T follicular helper cell (primary cell): ENCODE data around the gene FER1L5.

Experiments
- DNase-seq: peaks from one replicate; pipeline ENCODE4 v3.0.0-alpha.2; 2020; ENCODE audit warnings: low read depth

The FER1L5 gene

DNA sequence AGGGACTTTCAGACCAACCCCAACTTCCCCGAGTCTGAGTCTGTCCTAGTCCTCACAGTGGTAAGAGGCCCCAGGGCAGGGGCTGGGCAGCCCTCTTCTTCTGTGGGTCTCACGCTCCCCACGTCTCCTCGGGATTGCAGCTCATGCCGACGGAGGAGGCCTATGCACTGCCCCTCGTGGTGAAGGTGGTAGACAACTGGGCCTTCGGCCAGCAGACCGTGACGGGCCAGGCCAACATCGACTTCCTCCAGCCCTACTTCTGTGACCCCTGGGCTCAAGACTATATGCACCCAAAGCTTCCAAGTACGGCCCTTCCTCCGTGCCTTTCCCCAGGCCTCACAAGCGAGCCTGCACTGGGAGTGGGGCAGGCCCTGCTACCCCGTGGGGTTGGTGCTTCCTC, 53.0 kb downstream of the FER1L5 start:
- no peak for DNase-seq

DNA sequence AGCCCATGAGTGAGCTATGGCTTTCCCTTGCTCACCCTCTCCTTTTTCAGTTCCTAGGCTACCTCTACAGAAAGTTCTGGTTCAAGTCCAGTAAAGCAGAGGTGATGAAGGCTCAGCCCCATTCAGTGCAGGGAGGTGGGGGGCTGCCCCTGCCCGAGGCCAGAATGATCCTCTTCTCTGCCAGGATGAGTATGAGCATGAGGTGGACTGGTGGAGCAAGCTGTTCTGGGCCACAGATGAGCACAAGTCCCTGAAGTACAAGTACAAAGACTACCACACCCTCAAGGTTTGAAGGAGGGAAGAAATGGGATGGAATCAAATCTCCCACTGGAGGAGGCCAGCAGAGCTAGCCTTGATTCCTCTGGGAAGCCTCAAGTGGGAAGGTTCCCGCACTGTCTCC, 54.9 kb downstream of the FER1L5 start:
- DNase-seq: no peak

DNA sequence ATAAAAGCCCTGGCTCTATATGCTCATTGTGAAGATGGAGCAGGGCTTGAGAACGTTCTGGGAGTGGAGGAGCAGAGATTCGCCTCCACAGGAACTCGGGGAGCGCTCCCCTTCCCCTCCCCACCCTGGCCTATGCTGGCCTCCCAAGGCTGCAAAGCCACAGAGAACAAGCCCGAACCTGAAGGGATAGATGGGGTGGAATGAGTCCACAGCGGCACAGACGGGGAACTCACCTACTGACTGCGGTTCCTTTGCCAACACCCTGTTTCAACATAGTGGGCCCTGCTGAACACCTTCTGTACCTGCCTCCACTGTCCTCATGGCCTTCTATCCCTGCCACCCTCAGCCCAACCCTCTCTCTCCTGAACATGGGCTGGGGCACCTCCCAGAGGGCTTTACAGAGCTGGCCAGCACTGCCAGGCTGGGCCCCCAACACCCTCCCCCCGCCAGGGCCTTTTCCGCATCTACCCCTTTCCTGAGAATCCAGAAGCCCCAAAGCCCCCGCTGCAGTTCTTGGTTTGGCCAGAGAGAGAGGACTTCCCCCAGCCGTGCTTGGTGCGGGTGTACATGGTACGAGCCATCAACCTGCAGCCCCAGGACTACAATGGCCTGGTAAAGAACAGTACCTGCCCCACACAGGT, 55.8 kb downstream of the FER1L5 start:
- DNase-seq: no peak

DNA sequence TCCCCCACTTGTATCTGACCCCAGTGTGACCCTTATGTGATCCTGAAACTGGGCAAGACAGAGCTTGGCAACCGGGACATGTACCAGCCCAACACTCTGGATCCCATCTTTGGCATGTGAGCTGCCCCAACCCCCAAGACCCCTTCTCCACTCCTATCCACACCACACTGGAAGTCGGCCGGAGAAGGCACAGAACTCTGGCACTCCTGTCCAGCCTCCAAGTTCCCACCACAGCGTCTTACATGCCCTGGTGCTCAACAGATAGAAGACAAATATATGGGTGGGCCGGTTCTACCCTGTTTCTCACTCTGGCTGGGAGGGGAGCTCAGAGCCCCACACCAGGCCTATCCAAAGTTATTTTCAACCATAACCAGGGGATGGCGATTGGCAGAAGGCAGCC, 56.5 kb downstream of the FER1L5 start:
- no peak for DNase-seq

DNA sequence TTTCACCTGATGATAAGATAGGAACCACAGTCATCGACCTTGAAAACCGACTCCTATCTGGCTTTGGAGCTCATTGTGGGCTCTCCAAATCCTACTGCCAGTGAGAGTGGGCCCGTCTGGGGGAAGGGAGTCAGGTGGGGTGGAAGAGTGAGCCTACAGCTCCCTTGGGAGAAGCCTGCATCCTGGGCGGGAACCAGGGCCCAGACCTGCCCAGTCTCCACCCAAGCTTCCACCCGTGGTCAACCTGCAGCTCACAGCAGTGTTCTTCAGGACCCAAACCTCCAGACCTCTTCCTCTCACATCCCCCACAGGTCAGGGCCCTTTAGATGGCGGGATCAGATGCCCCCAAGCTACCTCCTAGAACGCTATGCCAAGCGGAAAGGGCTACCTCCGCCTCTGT, 57.1 kb downstream of the FER1L5 start:
- DNase-seq: no peak

DNA sequence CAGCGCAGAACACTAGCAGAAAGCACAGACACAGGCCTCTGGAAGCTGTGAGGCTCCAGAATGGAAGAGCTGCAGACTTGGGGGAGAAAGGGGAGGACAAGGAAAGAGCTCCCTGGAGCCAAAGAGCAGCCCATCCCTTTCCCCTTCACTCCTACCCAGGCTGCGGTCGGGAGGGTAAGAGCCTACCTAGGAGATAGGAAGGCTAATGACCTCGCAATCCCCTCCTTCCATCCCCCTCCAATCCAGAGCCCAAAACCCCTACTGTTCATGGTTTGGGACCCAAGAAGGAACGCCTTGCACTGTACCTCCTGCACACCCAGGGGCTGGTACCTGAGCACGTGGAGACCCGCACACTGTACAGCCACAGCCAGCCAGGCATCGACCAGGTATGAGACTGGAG, 57.5 kb downstream of the FER1L5 start:
- no peak for DNase-seq

DNA sequence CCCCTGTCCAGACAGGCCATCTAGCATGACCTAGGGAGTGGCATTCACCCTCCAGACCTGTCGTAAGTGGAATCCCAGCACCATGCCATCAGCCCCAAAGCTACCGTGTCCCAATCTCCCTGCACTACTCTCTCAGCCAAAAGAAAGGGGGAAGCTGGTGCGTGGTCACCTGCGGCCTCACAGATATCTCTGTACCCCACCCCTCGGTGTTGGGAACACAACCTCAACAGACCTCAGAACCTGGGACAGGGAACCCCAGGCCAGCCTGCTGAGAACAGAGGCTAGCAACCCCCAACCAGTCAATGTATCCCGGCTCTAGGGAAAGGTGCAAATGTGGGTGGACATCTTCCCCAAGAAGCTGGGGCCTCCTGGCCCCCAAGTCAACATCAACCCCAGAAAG, 59.1 kb downstream of the FER1L5 start:
- no peak for DNase-seq

DNA sequence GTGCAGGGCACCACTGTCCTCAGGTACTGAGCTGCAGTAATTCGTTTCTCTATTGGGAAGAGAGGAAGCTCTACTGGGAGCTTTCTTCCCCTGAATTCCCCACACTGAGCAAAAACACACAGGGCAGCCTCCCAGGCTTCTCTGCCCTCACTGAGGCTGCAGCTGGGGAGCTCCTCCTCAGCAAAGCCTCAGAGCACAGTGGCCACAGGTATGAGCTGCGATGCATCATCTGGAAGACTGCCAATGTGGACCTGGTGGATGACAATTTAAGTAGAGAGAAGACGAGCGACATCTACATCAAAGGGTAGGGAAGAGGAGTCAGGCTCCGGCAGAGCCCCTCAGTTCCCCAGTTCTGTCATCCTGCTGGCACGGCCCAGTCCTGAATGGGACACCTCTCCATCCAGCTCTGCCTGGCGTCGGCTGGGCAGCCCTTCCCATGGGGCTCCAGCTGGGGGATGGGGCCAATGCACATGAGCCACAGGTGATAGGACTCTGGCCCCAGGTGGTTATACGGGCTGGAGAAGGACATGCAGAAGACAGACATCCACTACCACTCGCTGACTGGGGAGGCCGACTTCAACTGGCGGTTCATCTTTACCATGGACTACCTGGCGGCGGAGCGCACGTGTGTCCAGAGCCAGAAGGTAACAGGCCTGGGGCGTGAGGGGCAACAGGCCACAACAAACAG, 59.7 kb downstream of the FER1L5 start:
- no peak for DNase-seq

DNA sequence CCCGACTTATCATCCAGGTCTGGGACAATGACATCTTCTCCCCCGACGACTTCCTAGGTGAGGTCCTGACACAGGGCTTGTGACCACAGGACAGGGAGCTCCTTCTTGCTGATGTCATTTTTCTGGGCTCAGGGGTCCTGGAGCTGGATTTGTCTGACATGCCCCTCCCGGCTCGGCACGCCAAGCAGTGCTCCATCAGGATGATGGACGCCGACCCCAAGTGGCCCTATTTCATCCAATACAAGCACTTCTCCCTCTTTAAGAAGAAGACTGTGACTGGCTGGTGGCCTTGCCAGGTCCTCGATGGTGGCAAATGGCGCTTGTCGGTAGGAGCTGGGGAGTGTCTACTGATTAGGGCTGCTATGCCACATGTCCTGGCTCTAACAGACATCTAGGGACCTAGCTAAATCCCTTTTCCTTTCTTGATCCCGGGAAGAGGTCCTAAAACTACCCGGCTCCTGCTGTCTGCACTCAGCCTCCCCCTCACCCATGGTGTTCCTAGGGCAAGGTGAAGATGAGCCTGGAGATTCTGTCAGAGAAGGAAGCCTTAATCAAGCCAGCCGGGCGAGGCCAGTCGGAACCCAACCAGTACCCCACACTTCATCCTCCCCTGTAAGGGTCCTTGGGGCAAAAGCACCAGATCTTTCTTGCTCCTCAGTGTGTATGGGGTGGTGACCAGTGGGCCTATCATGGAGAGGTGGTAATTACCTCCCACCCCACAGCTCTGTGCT, 60.6 kb downstream of the FER1L5 start:
- no peak for DNase-seq

DNA sequence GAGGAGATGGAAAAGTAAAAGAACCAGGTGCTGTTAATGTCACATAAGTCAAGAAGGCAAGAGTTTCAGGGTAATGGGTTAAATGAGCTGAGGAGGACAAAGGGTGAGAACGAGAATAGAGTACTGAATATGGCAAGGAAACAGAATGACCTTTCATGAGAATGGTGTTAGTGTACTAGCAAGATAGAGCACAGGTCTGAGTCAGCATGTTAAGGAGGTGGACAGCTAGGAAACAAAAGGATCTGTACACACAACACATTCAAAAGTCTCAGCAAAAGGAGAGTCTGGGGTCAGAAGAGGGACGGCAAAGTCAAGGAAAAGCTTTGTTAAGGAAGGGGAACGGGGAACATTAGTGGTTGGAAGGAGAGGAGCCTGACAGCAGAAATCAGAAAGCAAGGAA, 68.4 kb downstream of the FER1L5 start:
- DNase-seq: no peak

DNA sequence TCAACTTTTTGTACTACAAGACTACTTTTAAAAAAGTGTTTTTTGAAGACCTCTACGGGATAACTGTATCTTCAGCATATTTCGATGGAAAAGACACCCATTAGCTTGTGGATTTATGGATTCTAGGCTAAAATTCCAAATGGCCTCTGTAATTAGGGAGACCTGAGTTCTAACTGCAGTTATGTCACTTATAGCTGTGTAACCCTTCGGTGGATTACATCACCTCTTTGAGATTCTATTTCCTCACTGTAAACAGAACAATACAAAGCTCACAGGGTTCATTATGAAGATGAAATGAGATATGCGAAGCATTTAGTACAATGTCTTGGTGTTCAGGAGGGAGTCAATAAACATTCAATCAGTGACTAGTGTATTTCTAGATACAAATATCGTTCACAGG, 73.1 kb downstream of the FER1L5 start:
- DNase-seq: no peak

DNA sequence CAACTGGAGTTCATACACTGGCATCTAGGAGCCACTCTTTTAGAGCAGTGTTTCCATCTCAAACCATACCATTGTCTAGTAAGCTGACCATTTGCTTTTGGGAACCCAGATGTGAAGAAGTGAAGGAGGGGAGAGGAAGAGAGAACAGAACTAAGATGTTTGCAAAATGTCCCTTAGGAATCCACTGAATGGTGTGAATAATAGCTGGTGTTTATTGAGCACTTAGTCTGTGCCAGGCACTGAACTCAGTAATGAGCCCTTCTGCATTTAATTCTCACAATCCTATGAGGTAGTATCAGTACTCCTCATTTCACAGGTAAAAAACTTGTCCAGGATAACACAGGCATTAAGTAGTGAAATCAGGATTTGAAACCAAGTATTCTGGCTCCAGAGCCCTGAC, 73.8 kb downstream of the FER1L5 start:
- DNase-seq: no peak

DNA sequence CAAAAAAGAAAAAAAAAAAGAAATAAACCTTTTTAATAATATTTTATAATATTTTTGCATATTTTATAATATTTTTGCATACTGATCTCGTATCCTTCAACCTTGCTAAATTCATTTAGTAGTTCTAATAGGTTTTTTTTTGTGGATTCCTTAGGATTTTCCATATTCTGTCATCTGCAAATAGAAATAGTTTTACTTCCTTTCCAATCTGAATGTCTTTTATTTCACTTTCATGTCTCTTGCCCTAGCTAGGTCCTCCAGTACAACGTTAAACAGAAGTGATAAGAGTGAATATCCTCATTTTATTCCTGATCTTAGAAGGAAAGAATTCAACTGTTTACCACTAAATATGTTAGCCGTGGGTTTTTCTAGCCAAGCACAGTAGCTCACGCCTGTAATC, 83.6 kb downstream of the FER1L5 start:
- DNase-seq: no peak

DNA sequence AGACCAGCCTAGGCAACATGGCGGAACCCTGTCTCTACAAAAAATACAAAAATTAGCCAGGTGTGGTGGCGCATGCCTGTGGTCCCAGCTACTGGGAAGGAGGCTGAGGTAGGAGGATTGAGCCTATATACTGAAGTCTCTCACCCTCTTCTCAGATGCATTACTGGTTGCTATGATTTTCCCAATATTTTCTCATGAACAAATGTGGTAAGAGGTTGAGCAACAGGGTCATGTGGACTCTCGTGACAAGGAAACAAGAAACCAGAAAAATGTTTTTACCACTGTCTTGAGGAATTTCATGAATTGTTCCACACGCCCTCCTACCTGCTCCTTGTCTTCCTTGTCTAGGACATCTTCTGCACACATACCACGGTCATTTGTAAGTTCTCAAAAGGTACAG, 84.9 kb downstream of the FER1L5 start:
- no peak for DNase-seq

DNA sequence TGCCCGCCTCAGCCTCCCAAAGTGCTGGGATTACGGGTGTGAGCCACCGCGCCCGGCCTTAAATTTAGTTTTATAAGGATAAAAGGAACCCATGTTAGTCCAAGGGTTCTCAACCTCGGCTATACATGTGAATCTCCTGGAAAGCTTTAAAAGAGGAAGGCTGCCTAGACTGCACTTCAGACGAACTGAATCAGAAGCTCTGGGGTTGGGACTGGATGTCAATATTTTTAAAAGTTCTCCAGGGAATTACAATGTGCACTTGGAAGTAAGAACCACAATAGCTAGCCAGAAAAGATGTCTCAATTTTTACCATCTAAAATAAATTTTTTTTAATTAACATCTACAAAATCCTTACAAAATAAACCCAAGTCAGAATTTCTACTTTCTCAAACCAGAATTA, 87.2 kb downstream of the FER1L5 start:
- DNase-seq: no peak

DNA sequence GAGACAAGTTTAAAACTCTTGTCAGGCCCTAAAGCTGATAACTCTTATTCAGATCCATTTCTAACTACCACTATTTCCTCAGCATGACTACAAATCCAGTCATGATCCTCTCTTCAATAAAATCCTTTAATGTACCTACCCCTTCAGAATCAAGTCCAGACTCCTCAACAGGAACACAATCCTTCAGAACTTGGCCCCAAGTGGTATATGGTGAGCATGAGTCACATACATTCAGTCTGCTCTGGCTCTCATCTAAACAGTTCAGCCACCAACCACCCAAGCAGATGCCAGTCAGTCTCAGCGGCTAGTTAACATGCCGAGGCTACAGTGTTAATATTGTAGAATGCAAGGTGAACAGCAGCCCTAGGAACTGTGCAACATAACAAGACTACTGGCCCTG, 87.6 kb downstream of the FER1L5 start:
- no peak for DNase-seq

DNA sequence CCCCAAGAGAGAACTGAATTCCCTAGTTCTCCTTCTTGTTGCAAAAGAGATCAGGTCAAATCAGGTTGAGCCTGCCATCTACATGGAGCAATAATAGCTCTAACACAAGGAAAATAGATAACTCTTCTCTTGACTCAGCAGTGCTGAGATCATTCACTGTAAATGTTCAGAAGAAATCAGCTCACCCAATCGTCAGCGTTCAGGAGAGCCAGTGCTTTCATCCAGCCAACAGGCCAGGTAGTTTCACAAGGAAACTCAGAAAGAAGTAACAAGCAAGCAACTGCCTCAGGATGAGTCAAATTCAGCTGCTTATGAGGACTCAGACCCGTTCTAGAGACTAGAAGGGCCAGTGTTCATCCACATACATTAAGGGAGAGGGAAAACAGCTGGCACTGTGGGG, 91.4 kb downstream of the FER1L5 start:
- no peak for DNase-seq

DNA sequence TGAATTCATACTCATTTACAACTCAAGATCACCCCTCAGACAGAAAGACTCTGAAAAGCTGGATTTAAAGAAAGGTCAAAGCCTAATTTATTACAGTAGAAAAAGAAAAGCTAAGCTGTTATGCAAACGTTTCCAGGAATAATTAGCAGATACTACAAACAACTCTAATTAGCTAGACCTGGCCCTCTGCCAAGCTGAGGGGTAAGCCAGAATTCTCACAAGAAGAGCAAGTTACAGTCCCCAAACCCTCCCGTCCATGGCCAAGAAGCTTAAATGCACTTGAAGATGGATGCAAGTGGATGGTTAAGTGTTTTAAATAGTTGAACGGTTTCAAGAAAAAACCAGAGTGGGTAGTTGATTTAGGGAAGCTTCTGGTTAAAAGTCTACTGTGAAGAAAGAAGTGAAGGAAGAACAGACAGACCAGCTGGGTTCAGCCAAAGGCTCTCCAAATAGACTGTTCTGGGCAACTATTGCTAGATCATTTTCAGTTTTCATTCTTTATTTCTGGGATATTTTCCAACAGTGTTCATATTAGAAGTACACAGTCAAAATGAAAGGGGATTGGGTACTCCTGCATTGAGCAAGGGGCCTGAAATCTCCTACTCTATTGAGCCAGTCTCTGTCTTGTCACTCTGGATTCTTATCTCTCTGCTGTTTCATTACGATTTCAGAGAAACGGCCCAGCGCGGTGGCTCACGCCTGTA, 92.5 kb downstream of the FER1L5 start:
- DNase-seq: no peak

DNA sequence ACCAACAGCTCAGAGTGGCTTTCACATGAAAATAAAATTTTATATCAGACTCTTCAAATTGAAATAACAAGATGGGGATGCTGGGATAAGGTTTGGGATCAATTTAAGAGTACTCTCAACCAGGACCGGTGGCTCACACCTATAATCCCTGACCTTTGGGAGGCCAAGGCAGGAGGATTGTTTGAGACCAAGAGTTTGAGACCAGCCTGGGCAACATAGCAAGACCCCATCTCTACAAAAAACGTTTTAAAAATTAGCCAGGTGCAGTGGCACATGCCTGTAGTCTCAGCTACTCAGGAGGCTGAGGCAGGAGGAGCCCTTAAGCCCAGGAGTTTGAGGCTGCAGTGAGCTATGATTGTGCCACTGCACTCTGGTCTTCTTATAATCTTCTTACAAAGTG, 94.7 kb downstream of the FER1L5 start:
- no peak for DNase-seq

DNA sequence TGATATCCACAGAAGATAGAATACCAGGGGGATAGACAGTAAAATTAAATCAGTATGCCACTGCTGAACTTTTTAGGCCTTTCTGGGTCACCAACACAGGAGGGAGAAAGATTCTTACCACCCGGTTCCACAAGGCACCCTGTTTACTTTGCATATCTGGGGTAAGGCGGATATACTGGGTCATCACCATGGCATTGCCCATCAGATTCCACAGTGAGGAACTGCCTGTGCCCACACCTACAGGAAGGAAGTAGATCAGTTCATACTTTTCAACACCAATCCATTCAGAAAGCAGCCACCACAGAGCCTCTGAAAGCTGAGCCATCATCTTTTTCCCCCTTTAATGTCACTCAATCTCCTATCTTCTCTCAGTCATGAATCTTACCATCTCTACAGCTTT, 95.3 kb downstream of the FER1L5 start:
- no peak for DNase-seq

DNA sequence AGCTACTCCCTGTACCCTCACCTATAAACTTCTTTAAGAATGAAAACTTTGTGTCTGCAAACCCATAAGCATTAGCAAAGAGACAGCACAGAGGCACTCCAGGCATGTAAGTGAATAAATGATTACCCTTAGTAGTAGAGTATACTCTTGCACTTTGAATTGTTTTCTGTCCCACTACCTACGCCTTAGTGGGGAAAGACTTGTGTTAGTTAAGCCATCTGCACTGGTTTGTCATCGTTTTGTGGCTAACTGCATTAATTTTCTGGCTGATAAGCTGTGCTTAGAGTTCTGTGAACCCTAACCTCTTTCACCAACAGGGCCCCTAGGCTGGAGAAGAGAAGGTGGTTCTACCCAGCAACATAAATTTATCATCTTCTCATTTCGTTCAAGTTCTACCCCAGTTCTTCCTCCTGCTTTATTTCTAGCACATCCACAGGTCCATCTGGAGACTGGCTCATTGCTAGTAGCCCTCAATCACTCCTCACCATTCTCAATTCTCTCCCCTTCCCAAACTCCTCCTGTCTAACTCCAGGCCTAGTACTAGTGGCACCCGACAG, 96.6 kb downstream of the FER1L5 start:
- no peak for DNase-seq

DNA sequence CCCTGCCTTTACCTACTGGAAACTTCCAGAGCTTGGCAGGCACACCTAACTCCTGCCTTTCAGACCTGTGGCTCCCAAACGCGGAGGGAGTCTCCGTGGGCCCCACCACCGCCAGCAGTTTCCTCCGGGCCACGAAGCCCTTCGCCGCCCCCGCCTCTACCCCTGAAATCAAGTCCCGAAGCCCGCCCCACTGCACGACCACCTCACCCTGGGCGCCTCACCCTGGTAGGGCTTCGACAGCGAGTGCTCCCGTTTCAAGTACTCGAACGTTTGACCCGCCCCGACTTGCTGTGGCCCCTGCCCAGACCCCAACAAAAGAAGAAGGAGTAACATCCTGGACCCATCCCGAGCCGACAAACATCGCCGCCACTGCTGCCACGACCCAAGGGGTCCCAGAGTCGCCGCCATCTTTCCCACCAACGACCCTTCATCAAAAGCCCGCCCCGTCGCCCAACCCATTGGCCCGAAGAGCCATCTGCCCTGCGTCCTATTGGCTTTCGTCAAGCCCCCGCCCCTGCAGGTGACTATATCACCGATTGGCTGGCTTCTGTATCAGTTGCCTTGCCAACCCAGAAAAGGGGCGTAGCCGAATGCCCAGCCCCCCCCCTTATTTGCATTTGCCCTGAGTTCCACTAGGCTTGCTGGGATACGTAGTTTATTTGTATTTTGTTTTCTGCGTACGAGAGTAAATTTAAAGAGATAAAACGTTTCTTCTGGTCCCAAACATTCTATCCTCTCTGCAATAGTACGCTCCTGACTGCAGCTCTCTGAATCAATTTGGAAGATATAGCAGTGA, 97.3 kb downstream of the FER1L5 start, which contains the start of gene LMAN2L:
LMAN2L (minus strand) TSS at position 432 of the 796 bp plus-strand sequence; CDS start at position 408, 24 bp downstream.
- DNase-seq: peak; percentile 97
